A549 (cell line): ENCODE measurements around the gene SP2. TPM values are rescaled to one million over a fixed set of nuclear protein-coding genes. Genes with fewer than 3 reads are reported as not detected.

Experiments used
- ATAC-seq, 2 experiments: fragments of 200-7000 bp in 1 of 2; fragments of >200 bp in 1 of 2; cut with Nextera tagmentation in 1 of 2; cut with Tn5 transposase in 1 of 2; 3 replicates each; pipeline versions ENCODE4 v1.8.0 to v1.9.1; 2018 to 2020; ENCODE audit warnings: mild to moderate bottlenecking in 1 of 2, moderate library complexity in 1 of 2
- CTCF ChIA-PET: fragments of 300-600 bp; sonication (Branson Sonifier 250); formaldehyde crosslinking; extraction: SDS; loops from one replicate; lab custom pipeline; 2021; ENCODE audit warnings: antibody characterized with exemption, inconsistent platforms; lab: Yijun Ruan, JAX
- POLR2A ChIA-PET: fragments of 350-600 bp; formaldehyde crosslinking; extraction: SDS; loops from one replicate; lab custom pipeline; 2021; ENCODE audit warnings: antibody characterized with exemption, inconsistent platforms; lab: Yijun Ruan, JAX
- DNase-seq, 2 experiments: peaks; one replicate each; pipeline versions ENCODE4 v3.0.0 to v3.0.0-alpha.2; 2011 to 2016; ENCODE audit warnings: low read depth in 1 of 2, low spot score in 1 of 2
- FAIRE-seq: peaks from 2 replicates; lab custom pipeline; 2011; peaks lifted over from hg19 to GRCh38; lab: Jason Lieb, UNC
- H3K27ac ChIP-seq, 2 experiments: fragments of >200 bp; sonication (Bioruptor Twin); formaldehyde crosslinking; 3 replicates each; pipeline ENCODE4 v1.5.1; 2016 to 2017
- H3K4me1 ChIP-seq: fragments of >200 bp; sonication (Bioruptor Twin); formaldehyde crosslinking; 3 replicates; pipeline ENCODE4 v1.6.1; 2016
- H3K4me2 ChIP-seq: fragments of >200 bp; sonication (Bioruptor Twin); formaldehyde crosslinking; 3 replicates; pipeline ENCODE4 v1.6.1; 2016
- H3K4me3 ChIP-seq: fragments of >200 bp; sonication (Bioruptor Twin); formaldehyde crosslinking; 3 replicates; pipeline ENCODE4 v1.5.1; 2016
- H3K9me3 ChIP-seq: fragments of >200 bp; sonication (Bioruptor Twin); formaldehyde crosslinking; 3 replicates; pipeline ENCODE4 v1.6.1; 2016
- BCL3 ChIP-seq: fragments of >200 bp; sonication (Bioruptor Twin); formaldehyde crosslinking; IDR thresholded peaks from 3 replicates; pipeline ENCODE4 v1.6.1; 2016
- CBX2 ChIP-seq: fragments of 200-600 bp; sonication (generic); IDR thresholded peaks from 2 replicates; pipeline ENCODE4 v1.6.1; 2016; ENCODE audit warnings: low read depth, mild to moderate bottlenecking, borderline replicate concordance
- CEBPB ChIP-seq, 2 experiments: fragments of >200 bp in 1 of 2; sonication (Bioruptor Twin) in 1 of 2; formaldehyde crosslinking in 1 of 2; IDR thresholded peaks; 2 replicates each; pipeline ENCODE4 v1.6.1; 2012 to 2016
- CHD2 ChIP-seq: fragments of 150-350 bp; IDR thresholded peaks from 2 replicates; pipeline ENCODE4 v1.6.1; 2014; ENCODE audit warnings: low read length; ENCODE audit not compliant: partially characterized antibody
- EHF ChIP-seq: fragments of 250-450 bp; sonication (Bioruptor Pico); IDR thresholded peaks from 2 replicates; pipeline ENCODE4 v1.5.0; 2020; ENCODE audit warnings: mild to moderate bottlenecking
- FOSB ChIP-seq: fragments of 250-450 bp; sonication (Bioruptor Pico); IDR thresholded peaks from 2 replicates; pipeline ENCODE4 v1.5.0; 2020; ENCODE audit warnings: mild to moderate bottlenecking, moderate library complexity
- FOSL2 ChIP-seq, 2 experiments: fragments of 450-650 bp in 1 of 2; fragments of >200 bp in 1 of 2; sonication (Bioruptor Twin) in 1 of 2; formaldehyde crosslinking; IDR thresholded peaks; 2 replicates each; pipeline versions ENCODE4 v1.5.0 to v1.6.1; 2016 to 2020; ENCODE audit warnings: mild to moderate bottlenecking in 1 of 2, moderate library complexity in 1 of 2
- GATA3 ChIP-seq: IDR thresholded peaks from 2 replicates; pipeline ENCODE4 v1.6.1; 2012; ENCODE audit warnings: borderline replicate concordance
- HDAC2 ChIP-seq: fragments of 200-600 bp; sonication (generic); IDR thresholded peaks from 2 replicates; pipeline ENCODE4 v1.6.1; 2016
- HEYL ChIP-seq: fragments of 250-450 bp; sonication (Bioruptor Pico); IDR thresholded peaks from 2 replicates; pipeline ENCODE4 v1.8.0; 2021; ENCODE audit warnings: mild to moderate bottlenecking, moderate library complexity
- HOXB13 ChIP-seq: fragments of 250-450 bp; sonication (Bioruptor Pico); IDR thresholded peaks from 2 replicates; pipeline ENCODE4 v1.5.0; 2020; ENCODE audit warnings: low read depth, mild to moderate bottlenecking, moderate library complexity
- HOXB5 ChIP-seq: fragments of 250-450 bp; sonication (Bioruptor Pico); IDR thresholded peaks from 2 replicates; pipeline ENCODE4 v1.5.0; 2020; ENCODE audit warnings: mild to moderate bottlenecking, moderate library complexity
- JUN ChIP-seq, 2 experiments: fragments of >200 bp; sonication (Bioruptor Twin); formaldehyde crosslinking; IDR thresholded peaks; 2 replicates in 1 of 2; 3 replicates in 1 of 2; pipeline ENCODE4 v1.6.1; 2016 to 2017
- JUNB ChIP-seq: fragments of >200 bp; sonication (Bioruptor Twin); formaldehyde crosslinking; IDR thresholded peaks from 2 replicates; pipeline ENCODE4 v1.6.1; 2016
- MAFK ChIP-seq: fragments of 450-650 bp; IDR thresholded peaks from 2 replicates; pipeline ENCODE4 v1.6.1; 2014; ENCODE audit not compliant: partially characterized antibody
- MAZ ChIP-seq: fragments of 150-350 bp; IDR thresholded peaks from 2 replicates; pipeline ENCODE4 v1.6.1; 2014; ENCODE audit warnings: antibody characterized with exemption, low read depth, low read length, borderline replicate concordance
- MYC ChIP-seq: IDR thresholded peaks from 2 replicates; pipeline ENCODE4 v1.6.1; 2012; ENCODE audit warnings: mild to moderate bottlenecking, inconsistent platforms, low read length, improper control_type of control experiment, borderline replicate concordance
- NFE2L2 ChIP-seq: fragments of 150-350 bp; conservative IDR thresholded peaks from 2 replicates; pipeline ENCODE4 v1.6.1; 2014; ENCODE audit warnings: low read length
- NR3C1 ChIP-seq: fragments of >200 bp; sonication (Bioruptor Twin); formaldehyde crosslinking; IDR thresholded peaks from 3 replicates; pipeline ENCODE4 v1.6.1; 2017
- PHF8 ChIP-seq: fragments of 200-600 bp; sonication (generic); IDR thresholded peaks from 2 replicates; pipeline ENCODE4 v1.6.1; 2016; ENCODE audit warnings: low read depth, mild to moderate bottlenecking, antibody characterized with exemption, moderate library complexity, borderline replicate concordance
- RAD21 ChIP-seq, 2 experiments: fragments of >200 bp in 1 of 2; sonication (Bioruptor Twin) in 1 of 2; formaldehyde crosslinking in 1 of 2; IDR thresholded peaks in 1 of 2; conservative IDR thresholded peaks in 1 of 2; 2 replicates in 1 of 2; 3 replicates in 1 of 2; pipeline ENCODE4 v1.6.1; 2012 to 2018; ENCODE audit warnings: inconsistent platforms in 1 of 2
- RCOR1 ChIP-seq: fragments of 150-350 bp; IDR thresholded peaks from 2 replicates; pipeline ENCODE4 v1.6.1; 2014; ENCODE audit warnings: antibody characterized with exemption, low read length, low read depth
- RFX5 ChIP-seq: fragments of 450-650 bp; IDR thresholded peaks from 2 replicates; pipeline ENCODE4 v1.7.1; 2014; ENCODE audit warnings: antibody characterized with exemption, mild to moderate bottlenecking, moderate library complexity
- SMC3 ChIP-seq: fragments of >200 bp; sonication (Bioruptor Twin); formaldehyde crosslinking; IDR thresholded peaks from 3 replicates; pipeline ENCODE4 v1.6.1; 2018; ENCODE audit warnings: inconsistent platforms
- ZC3H11A ChIP-seq: fragments of 450-650 bp; IDR thresholded peaks from 2 replicates; pipeline ENCODE4 v1.6.1; 2014; ENCODE audit warnings: antibody characterized with exemption, mild to moderate bottlenecking
- ZFP36 ChIP-seq: fragments of 450-650 bp; IDR thresholded peaks from 2 replicates; pipeline ENCODE4 v1.6.1; 2014; ENCODE audit warnings: borderline replicate concordance; ENCODE audit not compliant: partially characterized antibody
- WGBS: methylation state at CpG from one replicate; pipeline ENCODE4 v1.1.6; 2017; ENCODE audit errors: missing lambda C conversion rate; 5-methylcytosine and 5-hydroxymethylcytosine counted together
- polyA plus RNA-seq, 4 experiments: library from polyadenylated mRNA; depleted of rRNA in 3 of 4; stranded (reverse); fragments of >200 nt; fragmentation: RNase III in 1 of 4; extraction: RNeasy Plus Mini Kit Qiagen cat#74134 plus additional on column Dnase treatment in 1 of 4; gene quantifications; 2 replicates in 3 of 4; 3 replicates in 1 of 4; pipeline ENCODE4 v1.2.3, GENCODE V29; 2011 to 2017

Gene SP2
- polyA plus RNA-seq, 2 of the 4 experiments (the other 2 are of a cell fraction) = 6.2 to 11.6 TPM

GRCh38 chr17:47871048-47871447, 25.0 kb upstream of the SP2 start:
- ATAC-seq = no peak
- CTCF ChIA-PET = interaction anchor here (1.2 to 17.0 kb wide), 6 partner anchors 9 to 105 kb away, joined by 3 to 224 read pairs (median 4); partner anchors contain the start of genes SCRN2 and SP6
- no peak overlapping the region for H3K4me2 ChIP-seq
- no peaks in the 10 kb centered on the region for H3K9me3 ChIP-seq
- 0 out of 3 replicates have a peak, but pooled peaks cover 6% of the 10 kb centered on the region for H3K4me1 ChIP-seq
- TF ChIP-seq HOXB5 = no peak
- no peak for TF ChIP-seq CEBPB (IDR thresholded peaks at IDR 0.05)
- no peak for TF ChIP-seq NFE2L2
- no peak for TF ChIP-seq PHF8
- TF ChIP-seq RCOR1 = no peak
- no peak for TF ChIP-seq FOSB
- no peak for TF ChIP-seq FOSL2 (IDR thresholded peaks at IDR 0.05)
- TF ChIP-seq FOSL2 (CRISPR knock-in tag; IDR thresholded peaks at IDR 0.05) = no peak
- TF ChIP-seq HDAC2 = no peak
- no peak for TF ChIP-seq SMC3
- TF ChIP-seq CHD2 = no peak
- TF ChIP-seq BCL3 = no peak
- TF ChIP-seq RAD21 (conservative IDR thresholded peaks at IDR 0.05 in 1 of 2, IDR thresholded peaks at IDR 0.05 in 1 of 2) = no peak
- TF ChIP-seq ZFP36 = no peak
- no peak for TF ChIP-seq MAZ
- TF ChIP-seq, all 56 proteins: peak for 0
- H3K27ac ChIP-seq = no peak overlapping the region
- no peak overlapping the region for H3K4me3 ChIP-seq
- POLR2A ChIA-PET = interaction anchor here (0.8 kb wide), 1 partner anchor 25 kb away, joined by 4 read pairs; the partner anchor contains the start of gene SP2
- DNase-seq (no peak), FAIRE-seq (no peak)

GRCh38 chr17:47872019-47872650, 23.9 kb upstream of the SP2 start:
- no peak overlapping the region; a peak in 1 of 6 replicates for H3K27ac ChIP-seq
- WGBS = 89% methylated on average over 23 of the region's 29 CpGs
- FAIRE-seq (no peak), ATAC-seq (no peak), DNase-seq (no peak)
- H3K9me3 ChIP-seq = no peaks in the 10 kb centered on the region
- H3K4me1 ChIP-seq = 0 out of 3 replicates have a peak, but pooled peaks cover 6% of the 10 kb centered on the region
- CTCF ChIA-PET = interaction anchor here (1.2 to 17.0 kb wide), 6 partner anchors 8 to 104 kb away, joined by 3 to 224 read pairs (median 6); partner anchors contain the start of genes SCRN2 and SP6
- no peak overlapping the region for H3K4me2 ChIP-seq
- H3K4me3 ChIP-seq = no peak overlapping the region
- TF ChIP-seq FOSB (no peak), SMC3 (no peak), HOXB5 (no peak), EHF (CRISPR knock-in tag) (no peak), ZFP36 (no peak), HOXB13 (CRISPR knock-in tag) (no peak), MAFK (no peak), MYC (no peak), CBX2 (no peak), RFX5 (no peak), ZC3H11A (no peak), HDAC2 (no peak), GATA3 (no peak), JUN (IDR thresholded peaks at IDR 0.05) (no peak), NR3C1 (no peak), HEYL (CRISPR knock-in tag) (no peak), JUNB (no peak)
- POLR2A ChIA-PET = interaction anchor here (0.7 kb wide), 1 partner anchor 22 kb away, joined by 4 read pairs; no protein-coding TSS in a partner anchor
